ENCODE data around the gene FGFR2.

The FGFR2 gene

DNA sequence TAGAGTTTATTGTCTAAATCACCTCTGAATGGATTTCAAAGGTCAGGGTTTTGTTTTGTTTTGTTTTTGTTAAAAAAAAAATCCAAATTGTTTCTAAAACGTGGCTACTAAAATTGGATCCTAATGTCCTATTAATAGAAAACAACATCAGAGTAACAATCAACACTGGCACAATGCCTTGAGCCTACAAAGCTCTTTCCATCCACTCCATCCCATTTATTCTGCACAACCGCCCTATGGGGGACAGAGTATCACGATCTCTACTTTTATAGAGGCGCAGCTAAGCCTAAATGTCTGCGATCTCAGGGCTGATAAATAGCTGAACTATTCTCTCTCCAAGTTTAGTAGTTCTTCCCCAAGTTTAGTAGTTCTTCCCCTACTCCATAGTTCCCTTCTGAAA lies 78.8 kb downstream of the FGFR2 start:
- Histone ChIP-seq H3K9me3 (no peaks in the 10 kb centered on the region), H4K20me1 (no peaks in the 10 kb centered on the region), H3K9ac (no peak overlapping the region), H3K27ac (no peak overlapping the region), H3K4me3 (no peak overlapping the region), H3K36me3 (no peaks in the 10 kb centered on the region), H3K4me2 (peak overlapping the region; percentile 29; the same call in 1 of the 2 replicates), H3K4me1 (peaks cover 83% of the 10 kb centered on the region), H3K27me3 (no peaks in the 10 kb centered on the region)
- no peak for TF ChIP-seq Cebpa-rat (IDR thresholded peaks at IDR 0.05)

DNA sequence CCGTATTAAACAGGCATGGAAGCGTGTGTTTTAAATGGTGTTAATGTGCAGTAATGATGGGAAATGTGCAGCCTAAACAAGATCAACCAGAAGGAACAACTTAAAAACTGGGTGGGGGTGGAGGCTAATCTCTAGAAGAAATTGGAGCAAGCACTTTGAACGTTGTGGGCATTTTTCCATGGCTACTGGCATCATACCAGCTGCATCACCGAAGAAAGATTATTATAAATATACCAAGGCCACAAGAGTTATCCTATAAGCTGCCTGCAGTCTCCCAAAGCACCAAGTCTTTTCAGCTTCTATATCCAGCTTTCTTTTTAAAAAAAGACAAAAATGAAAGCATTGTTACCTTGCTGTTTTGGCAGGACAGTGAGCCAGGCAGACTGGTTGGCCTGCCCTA lies 79.9 kb downstream of the FGFR2 start:
- Histone ChIP-seq H3K27ac (no peak overlapping the region), H3K27me3 (no peaks in the 10 kb centered on the region), H3K4me3 (no peak overlapping the region), H3K4me2 (0 out of 2 replicates have a peak overlapping the region, but pooled peaks have one; percentile 0), H3K4me1 (peaks cover 81% of the 10 kb centered on the region), H4K20me1 (no peaks in the 10 kb centered on the region), H3K9ac (no peak overlapping the region), H3K9me3 (no peaks in the 10 kb centered on the region), H3K36me3 (no peaks in the 10 kb centered on the region)
- no peak for TF ChIP-seq Cebpa-rat (IDR thresholded peaks at IDR 0.05)

DNA sequence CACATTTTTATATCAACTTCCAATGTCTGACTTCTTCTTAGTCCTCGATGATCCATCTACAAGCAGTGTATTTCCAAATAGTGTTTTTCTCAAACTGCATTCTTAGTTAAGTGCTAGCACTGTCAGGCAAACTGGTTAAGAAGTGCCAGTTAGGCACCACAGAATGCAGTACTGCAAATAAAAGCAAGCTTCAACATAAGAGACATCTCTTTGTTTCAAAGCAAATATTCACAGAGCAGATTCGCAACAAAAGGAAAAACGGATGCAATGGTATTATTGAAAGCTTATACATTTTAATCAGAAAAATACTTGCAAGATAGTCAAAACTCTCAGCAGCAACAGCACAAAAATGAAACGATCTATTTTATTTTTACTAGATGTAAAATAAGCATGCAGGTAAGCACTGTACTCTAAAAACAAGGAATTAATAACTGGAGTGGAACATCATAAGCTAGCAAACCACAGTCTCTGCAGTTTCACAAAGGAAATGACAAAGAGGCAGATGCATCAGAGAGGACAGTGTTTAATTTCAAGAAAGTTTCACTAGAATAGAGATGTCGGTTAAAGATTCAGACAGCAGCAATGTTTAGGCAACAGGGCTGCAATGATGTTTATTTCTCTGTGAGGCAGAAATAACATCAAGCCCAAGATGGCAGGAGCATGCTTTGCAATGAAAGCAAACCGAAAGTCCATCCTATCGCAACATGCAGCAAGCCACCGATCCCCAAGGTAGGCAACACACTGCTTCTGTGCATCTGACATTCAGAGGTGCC lies 82.0 kb downstream of the FGFR2 start:
- Histone ChIP-seq H3K27ac (peak overlapping the region; percentile 38), H3K9ac (no peak overlapping the region), H3K9me3 (no peaks in the 10 kb centered on the region), H3K27me3 (no peaks in the 10 kb centered on the region), H3K4me3 (0 out of 2 replicates have a peak overlapping the region, but pooled peaks have one; percentile 19), H3K4me1 (peaks cover 61% of the 10 kb centered on the region), H3K36me3 (no peaks in the 10 kb centered on the region), H4K20me1 (no peaks in the 10 kb centered on the region), H3K4me2 (peak overlapping the region; percentile 61)
- no peak for TF ChIP-seq Cebpa-rat (IDR thresholded peaks at IDR 0.05)

DNA sequence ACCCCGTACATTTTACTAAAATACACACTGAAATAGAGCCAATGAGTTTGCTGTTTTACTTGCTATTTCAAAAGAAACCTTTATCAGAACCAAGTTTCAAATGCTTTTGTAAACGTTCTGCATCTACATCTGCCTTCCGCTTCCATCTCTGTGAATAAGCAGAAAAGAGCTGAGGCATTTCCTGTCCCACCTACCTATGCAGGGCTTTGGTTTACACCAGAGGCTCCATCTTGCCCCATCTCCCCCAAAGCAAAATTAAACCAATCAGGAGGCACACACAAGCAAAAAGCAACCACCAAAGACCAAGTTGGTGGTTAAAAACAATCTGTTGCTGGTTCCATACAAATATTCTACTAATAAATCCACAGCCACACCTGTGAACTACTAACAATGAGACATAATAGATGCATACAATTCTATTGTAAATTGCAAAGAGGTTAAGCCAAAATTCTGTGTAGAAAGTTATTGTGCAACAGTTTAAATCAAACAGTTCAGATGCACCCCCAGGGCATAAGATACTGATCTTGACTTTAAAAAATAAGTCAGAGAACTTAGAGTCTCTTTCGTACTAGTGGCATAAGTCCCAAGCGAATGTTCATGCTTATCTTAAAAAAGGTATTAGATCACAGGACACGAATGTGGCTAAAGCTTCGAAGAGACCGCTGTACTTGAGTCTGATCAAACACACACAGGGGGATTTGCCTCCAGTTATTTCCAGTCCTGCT lies 83.9 kb downstream of the FGFR2 start:
- H3K27ac ChIP-seq: no peak overlapping the region
- H4K20me1 ChIP-seq: no peaks in the 10 kb centered on the region
- no peaks in the 10 kb centered on the region for H3K36me3 ChIP-seq
- no peak overlapping the region for H3K4me2 ChIP-seq
- no peak for TF ChIP-seq Cebpa-rat (IDR thresholded peaks at IDR 0.05)
- H3K9me3 ChIP-seq: no peaks in the 10 kb centered on the region
- H3K4me3 ChIP-seq: no peak overlapping the region
- no peak overlapping the region for H3K9ac ChIP-seq
- H3K27me3 ChIP-seq: no peaks in the 10 kb centered on the region
- peaks cover 46% of the 10 kb centered on the region for H3K4me1 ChIP-seq

DNA sequence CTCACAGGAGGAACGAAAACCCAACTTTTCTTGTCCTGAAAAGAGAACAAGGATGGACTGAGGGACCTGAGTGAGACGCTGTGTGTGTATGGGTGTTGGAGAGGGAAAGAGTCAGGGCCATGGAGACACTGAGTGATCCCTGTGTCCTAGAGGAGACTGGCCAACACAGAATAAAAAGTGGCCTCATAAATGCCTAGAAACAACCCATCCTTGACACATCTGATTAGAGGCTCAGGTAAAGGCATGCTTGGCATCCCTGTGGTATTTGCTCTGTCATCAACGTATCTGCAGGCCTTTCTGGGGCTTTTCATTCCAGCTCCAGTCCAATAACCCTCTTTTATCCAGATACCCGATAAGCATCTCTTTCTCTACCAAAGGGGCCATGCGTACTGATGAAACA lies 86.3 kb downstream of the FGFR2 start:
- Histone ChIP-seq H3K4me2 (no peak overlapping the region), H3K36me3 (no peaks in the 10 kb centered on the region), H3K4me1 (peaks cover 22% of the 10 kb centered on the region), H3K4me3 (no peak overlapping the region), H3K27ac (no peak overlapping the region), H3K9me3 (no peaks in the 10 kb centered on the region), H3K27me3 (no peaks in the 10 kb centered on the region), H4K20me1 (no peaks in the 10 kb centered on the region), H3K9ac (no peak overlapping the region)
- no peak for TF ChIP-seq Cebpa-rat (IDR thresholded peaks at IDR 0.05)

DNA sequence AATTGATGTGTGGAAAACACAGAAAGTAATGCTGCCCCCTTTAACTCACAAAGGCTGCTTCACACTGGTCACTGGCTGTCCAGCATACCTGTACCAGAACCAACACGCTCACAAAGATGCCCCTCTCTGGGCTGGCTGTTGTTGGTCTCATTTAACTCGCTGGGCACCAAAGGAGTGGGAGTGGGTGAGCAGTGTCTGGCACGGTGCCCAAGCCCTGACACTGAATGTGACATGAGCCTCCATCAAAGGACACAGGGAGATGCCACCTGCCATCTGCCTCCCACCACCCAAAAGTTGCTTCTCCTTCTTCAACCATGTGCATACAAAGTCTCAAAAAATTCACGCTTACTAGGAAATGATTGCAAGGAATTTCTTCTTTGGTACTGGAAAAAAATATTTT lies 86.8 kb downstream of the FGFR2 start:
- Histone ChIP-seq H3K4me3 (no peak overlapping the region), H3K9ac (no peak overlapping the region), H3K27me3 (no peaks in the 10 kb centered on the region), H4K20me1 (no peaks in the 10 kb centered on the region), H3K27ac (no peak overlapping the region), H3K4me1 (peaks cover 17% of the 10 kb centered on the region; the same call in 1 of the 2 replicates), H3K36me3 (no peaks in the 10 kb centered on the region), H3K4me2 (no peak overlapping the region), H3K9me3 (no peaks in the 10 kb centered on the region)
- no peak for TF ChIP-seq Cebpa-rat (IDR thresholded peaks at IDR 0.05)

DNA sequence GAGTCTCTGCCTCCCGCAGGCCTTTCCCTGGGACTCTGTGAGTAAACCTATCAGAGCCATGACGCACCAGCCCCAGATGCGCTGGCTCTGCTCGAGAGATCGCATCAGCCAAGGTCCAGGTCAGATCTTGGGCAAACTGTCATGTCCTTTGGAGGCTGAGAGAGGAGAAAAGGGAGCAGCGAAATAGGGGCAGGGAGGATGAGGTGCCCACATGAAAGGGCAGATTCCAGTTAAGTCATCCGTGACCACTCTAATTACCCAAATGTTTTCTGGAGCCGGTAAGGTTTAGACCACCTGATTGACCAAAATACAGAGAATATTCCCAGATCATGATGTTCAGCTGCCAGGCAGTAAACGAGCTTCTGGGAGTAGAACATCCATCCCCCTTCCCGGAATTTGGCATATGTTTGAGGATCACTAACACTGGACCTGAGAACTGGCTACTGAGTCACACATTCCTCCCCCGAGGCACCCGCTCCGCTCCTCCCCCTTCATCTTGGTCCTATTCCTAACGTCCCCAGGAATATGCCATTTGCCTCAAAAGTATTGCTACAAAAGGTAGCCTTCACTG lies 88.0 kb downstream of the FGFR2 start:
- no peaks in the 10 kb centered on the region for H3K36me3 ChIP-seq
- no peaks in the 10 kb centered on the region for H3K27me3 ChIP-seq
- no peak for TF ChIP-seq Cebpa-rat (IDR thresholded peaks at IDR 0.05)
- no peaks in the 10 kb centered on the region for H3K9me3 ChIP-seq
- H3K4me3 ChIP-seq: no peak overlapping the region
- H3K4me2 ChIP-seq: 0 out of 2 replicates have a peak overlapping the region, but pooled peaks have one; percentile 0
- H3K27ac ChIP-seq: no peak overlapping the region
- no peak overlapping the region for H3K9ac ChIP-seq
- no peaks in the 10 kb centered on the region for H4K20me1 ChIP-seq
- H3K4me1 ChIP-seq: peaks cover 5% of the 10 kb centered on the region; the same call in 1 of the 2 replicates

DNA sequence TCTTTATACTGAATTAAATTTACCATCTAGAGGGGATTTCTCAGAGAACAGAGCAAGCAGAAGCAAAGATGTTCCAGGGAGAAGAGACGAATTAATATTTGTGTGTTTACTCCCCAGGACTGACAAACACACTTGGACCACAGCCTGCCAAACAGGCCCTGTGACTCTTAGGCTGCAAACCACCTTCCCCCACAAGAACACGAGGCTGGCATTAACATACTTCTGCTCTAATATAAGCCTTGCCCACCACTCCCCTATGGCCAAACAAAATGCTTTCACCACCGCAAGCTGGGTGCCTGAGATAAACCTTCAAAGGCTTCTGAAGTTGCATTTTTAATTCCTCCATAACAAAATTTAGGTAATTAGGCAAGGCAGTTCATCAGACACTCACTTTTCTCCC lies 88.4 kb downstream of the FGFR2 start:
- Histone ChIP-seq H3K4me1 (0 out of 2 replicates have a peak, but pooled peaks cover 4% of the 10 kb centered on the region), H3K27ac (no peak overlapping the region), H4K20me1 (no peaks in the 10 kb centered on the region), H3K9me3 (no peaks in the 10 kb centered on the region), H3K4me3 (no peak overlapping the region), H3K9ac (no peak overlapping the region), H3K36me3 (no peaks in the 10 kb centered on the region), H3K27me3 (no peaks in the 10 kb centered on the region), H3K4me2 (0 out of 2 replicates have a peak overlapping the region, but pooled peaks have one; percentile 0)
- no peak for TF ChIP-seq Cebpa-rat (IDR thresholded peaks at IDR 0.05)

DNA sequence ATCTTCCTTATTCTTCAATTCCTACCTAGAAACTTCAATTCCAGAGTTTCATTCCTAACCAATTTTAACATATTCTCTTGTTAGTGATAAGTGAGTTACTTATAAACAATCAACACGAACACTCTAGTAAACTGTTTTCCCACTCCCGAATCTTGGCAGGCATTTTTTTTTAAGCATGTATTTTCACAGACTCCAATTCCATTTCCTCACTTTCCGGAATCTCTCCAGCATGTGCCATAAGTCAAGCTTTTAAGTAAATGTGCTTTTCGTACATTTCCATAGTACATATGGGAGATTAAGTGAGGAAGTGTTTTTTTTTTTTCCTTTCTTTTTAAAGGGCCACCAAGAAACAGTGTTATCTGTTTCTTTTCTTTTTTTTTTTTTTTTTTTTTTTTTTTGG lies 89.1 kb downstream of the FGFR2 start:
- Histone ChIP-seq H3K36me3 (no peaks in the 10 kb centered on the region), H3K4me1 (0 out of 2 replicates have a peak, but pooled peaks cover 4% of the 10 kb centered on the region), H3K9ac (no peak overlapping the region), H4K20me1 (no peaks in the 10 kb centered on the region), H3K4me2 (no peak overlapping the region), H3K27ac (no peak overlapping the region), H3K27me3 (no peaks in the 10 kb centered on the region), H3K4me3 (no peak overlapping the region), H3K9me3 (no peaks in the 10 kb centered on the region)
- no peak for TF ChIP-seq Cebpa-rat (IDR thresholded peaks at IDR 0.05)

DNA sequence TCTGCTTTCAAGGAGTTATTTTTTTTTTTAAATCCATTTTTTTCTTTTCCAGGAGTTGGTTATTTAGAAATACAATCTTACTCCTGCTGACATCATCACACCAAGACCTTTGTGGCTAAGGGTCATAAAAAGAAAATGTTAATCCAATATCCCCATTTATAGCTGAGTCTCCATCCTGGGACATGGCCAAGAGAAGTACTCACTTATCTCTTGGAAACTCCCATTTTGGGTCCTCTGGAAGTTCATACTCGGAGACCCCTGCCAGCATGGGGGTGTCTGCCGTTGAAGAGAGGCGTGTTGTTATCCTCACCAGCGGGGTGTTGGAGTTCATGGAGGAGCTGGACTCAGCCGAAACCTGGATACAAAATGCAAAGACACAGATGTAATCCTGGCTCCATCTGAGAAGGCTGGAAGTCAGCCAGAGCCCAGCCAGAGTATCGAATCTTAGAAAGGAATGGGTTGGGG lies 94.6 kb downstream of the FGFR2 start:
- no peaks in the 10 kb centered on the region for H3K9me3 ChIP-seq
- H3K9ac ChIP-seq: no peak overlapping the region
- no peaks in the 10 kb centered on the region for H3K27me3 ChIP-seq
- H4K20me1 ChIP-seq: no peaks in the 10 kb centered on the region
- H3K4me3 ChIP-seq: no peak overlapping the region
- no peaks in the 10 kb centered on the region for H3K36me3 ChIP-seq
- TF ChIP-seq Cebpa-rat (IDR thresholded peaks at IDR 0.05): no peak
- H3K4me2 ChIP-seq: no peak overlapping the region
- H3K27ac ChIP-seq: no peak overlapping the region
- no peaks in the 10 kb centered on the region for H3K4me1 ChIP-seq

All from BLaER1 (cell line).